K562 (cell line): ENCODE results near the gene EYA2. TPM values are rescaled to one million over a fixed set of nuclear protein-coding genes. Genes with fewer than 3 reads are reported as not detected.

ENCODE experiments used
- ATF1 ChIP-seq, 2 experiments: fragments of 450-650 bp in 1 of 2; IDR thresholded peaks; 2 replicates each; pipeline ENCODE4 v1.6.1; 2016; ENCODE audit warnings: missing compliant biosample characterization in 1 of 2, missing genetic modification characterization in 1 of 2
- CTBP1 ChIP-seq: fragments of 450-650 bp; IDR thresholded peaks from 2 replicates; pipeline ENCODE4 v1.6.1; 2016; ENCODE audit warnings: borderline replicate concordance
- ELF1 ChIP-seq: fragments of 200-800 bp; sonication (Bioruptor generic); IDR thresholded peaks from 2 replicates; pipeline ENCODE4 v1.6.1; 2016; ENCODE audit warnings: missing genetic modification characterization, missing compliant biosample characterization
- EP400 ChIP-seq: fragments of 450-650 bp; IDR thresholded peaks from 2 replicates; pipeline ENCODE4 v1.6.1; 2017; ENCODE audit warnings: antibody characterized with exemption, mild to moderate bottlenecking, moderate library complexity
- FOXJ2 ChIP-seq: fragments of 200-800 bp; sonication (Bioruptor generic); IDR thresholded peaks from 2 replicates; pipeline ENCODE4 v1.6.1; 2016; ENCODE audit warnings: missing genetic modification characterization, missing compliant biosample characterization
- MAFF ChIP-seq: IDR thresholded peaks from 2 replicates; pipeline ENCODE4 v1.6.1; 2012; ENCODE audit warnings: low read length, improper control_type of control experiment
- OTX1 ChIP-seq: fragments of 450-650 bp; formaldehyde crosslinking; IDR thresholded peaks from 2 replicates; pipeline ENCODE4 v1.4.0; 2022; ENCODE audit warnings: mild to moderate bottlenecking
- POLR2A ChIP-seq: fragments of 450-650 bp; conservative IDR thresholded peaks from 2 replicates; pipeline ENCODE4 v1.6.1; 2016
- POLR2AphosphoS2 ChIP-seq: IDR thresholded peaks from 2 replicates; pipeline ENCODE4 v1.6.1; 2012; ENCODE audit warnings: low read length, improper control_type of control experiment
- POLR2AphosphoS5 ChIP-seq: IDR thresholded peaks from 2 replicates; pipeline ENCODE4 v1.6.1; 2011; ENCODE audit warnings: mild to moderate bottlenecking, low read depth, low read length, moderate library complexity; ENCODE audit not compliant: control insufficient read depth, insufficient read depth
- RBM22 ChIP-seq: fragments of 200-400 bp; formaldehyde crosslinking; IDR thresholded peaks from 2 replicates; pipeline ENCODE4 v1.6.1; 2018; ENCODE audit warnings: low read length, low read depth; ENCODE audit not compliant: poor library complexity, severe bottlenecking
- RBM34 ChIP-seq: fragments of 200-400 bp; formaldehyde crosslinking; IDR thresholded peaks from 2 replicates; pipeline ENCODE4 v1.6.1; 2018; ENCODE audit warnings: low read length, borderline replicate concordance; ENCODE audit not compliant: insufficient read depth
- SAP30 ChIP-seq: fragments of 200-600 bp; sonication (generic); IDR thresholded peaks from 2 replicates; pipeline ENCODE4 v1.6.1; 2012; ENCODE audit warnings: borderline replicate concordance, low read depth, mild to moderate bottlenecking, moderate library complexity, low read length, control low read depth, inconsistent platforms; ENCODE audit not compliant: insufficient read depth, poor library complexity, severe bottlenecking
- SUPT5H ChIP-seq: fragments of 450-650 bp; IDR thresholded peaks from 2 replicates; pipeline ENCODE4 v1.6.1; 2016
- THRB ChIP-seq: fragments of 450-650 bp; formaldehyde crosslinking; conservative IDR thresholded peaks from 2 replicates; pipeline ENCODE4 v1.4.0; 2022; ENCODE audit warnings: mild to moderate bottlenecking, missing genetic modification characterization
- U2AF2 ChIP-seq: fragments of 200-400 bp; formaldehyde crosslinking; optimal IDR thresholded peaks from 2 replicates; pipeline ENCODE3; 2017; ENCODE audit warnings: low read depth, mild to moderate bottlenecking, low read length
- ZNF134 ChIP-seq: fragments of 250-450 bp; sonication (Bioruptor Pico); conservative IDR thresholded peaks from 2 replicates; pipeline ENCODE4 v1.4.0; 2020
- polyA plus RNA-seq, 8 experiments: library from polyadenylated mRNA; depleted of rRNA in 4 of 8; stranded (reverse) in 5 of 8; unstranded in 3 of 8; fragments of >200 nt; fragmentation: Nextera tagmentation in 2 of 8; fragmentation: Illumina TruSeq in 1 of 8; extraction: Ambion mirVana in 2 of 8; extraction: Trizol in 1 of 8; gene quantifications; 2 replicates each; pipeline versions ENCODE4 v1.2.1 to v1.2.3, GENCODE V29; 2011 to 2014; ENCODE audit warnings: inconsistent platforms in 1 of 8, missing spikeins in 1 of 8
- total RNA-seq, 7 experiments: library from RNA; depleted of rRNA in 6 of 7; stranded (reverse); fragments of >200 nt in 6 of 7; fragmentation: Illumina TruSeq in 2 of 7; extraction: Trizol in 2 of 7; gene quantifications; 2 replicates each; pipeline versions ENCODE4 v1.2.1 to v1.2.3, GENCODE V29; 2011 to 2021; ENCODE audit warnings: low replicate concordance in 1 of 7
- TF ChIP-seq, protein P1 (sequence below): fragments of 450-650 bp; IDR thresholded peaks from 2 replicates; pipeline ENCODE4 v1.6.1; 2017; ENCODE audit warnings: antibody characterized with exemption
- TF ChIP-seq, protein P2 (sequence below), 3 experiments: fragments of 200-800 bp in 1 of 3; fragments of 250-450 bp in 1 of 3; fragments of 450-650 bp in 1 of 3; sonication (Bioruptor Pico) in 1 of 3; sonication (Bioruptor generic) in 1 of 3; formaldehyde crosslinking in 1 of 3; IDR thresholded peaks; 2 replicates each; pipeline versions ENCODE4 v1.6.1 to v1.8.0; 2016 to 2022; ENCODE audit warnings: mild to moderate bottlenecking in 2 of 3, missing genetic modification characterization in 2 of 3, missing compliant biosample characterization in 1 of 3, moderate library complexity in 1 of 3
- TF ChIP-seq, protein P3 (sequence below): sonication (generic); formaldehyde crosslinking; IDR thresholded peaks from 2 replicates; pipeline ENCODE4 v1.9.0; 2022; ENCODE audit warnings: mild to moderate bottlenecking, missing genetic modification reagents

EYA2 gene
- total and polyA plus RNA-seq, 9 of the 15 experiments (the other 6 are each of a cell fraction or from before 2014, with no cell fraction given) = 0.03 TPM; not detected in 8

GRCh38 chr20:47208534-47209174 is 314.0 kb downstream of the EYA2 start (continued):
- TF ChIP-seq THRB (CRISPR knock-in tag) (no peak), ELF1 (no peak), CTBP1 (no peak), RBM22 (peak; percentile 96), ATF1 (CRISPR knock-in tag; IDR thresholded peaks at IDR 0.05) (no peak), ATF1 (tag; IDR thresholded peaks at IDR 0.05) (no peak), SUPT5H (peak; percentile 70; the same call in 1 of the 2 replicates), FOXJ2 (tag) (no peak), U2AF2 (no peak), MAFF (no peak), OTX1 (no peak), SAP30 (no peak), ZNF134 (CRISPR knock-in tag) (no peak), POLR2A (peak; percentile 62), EP400 (no peak), RBM34 (no peak), POLR2AphosphoS5 (peak; percentile 76), POLR2AphosphoS2 (peak; percentile 85; the same call in 1 of the 2 replicates)
- TF ChIP-seq, protein P1, sequence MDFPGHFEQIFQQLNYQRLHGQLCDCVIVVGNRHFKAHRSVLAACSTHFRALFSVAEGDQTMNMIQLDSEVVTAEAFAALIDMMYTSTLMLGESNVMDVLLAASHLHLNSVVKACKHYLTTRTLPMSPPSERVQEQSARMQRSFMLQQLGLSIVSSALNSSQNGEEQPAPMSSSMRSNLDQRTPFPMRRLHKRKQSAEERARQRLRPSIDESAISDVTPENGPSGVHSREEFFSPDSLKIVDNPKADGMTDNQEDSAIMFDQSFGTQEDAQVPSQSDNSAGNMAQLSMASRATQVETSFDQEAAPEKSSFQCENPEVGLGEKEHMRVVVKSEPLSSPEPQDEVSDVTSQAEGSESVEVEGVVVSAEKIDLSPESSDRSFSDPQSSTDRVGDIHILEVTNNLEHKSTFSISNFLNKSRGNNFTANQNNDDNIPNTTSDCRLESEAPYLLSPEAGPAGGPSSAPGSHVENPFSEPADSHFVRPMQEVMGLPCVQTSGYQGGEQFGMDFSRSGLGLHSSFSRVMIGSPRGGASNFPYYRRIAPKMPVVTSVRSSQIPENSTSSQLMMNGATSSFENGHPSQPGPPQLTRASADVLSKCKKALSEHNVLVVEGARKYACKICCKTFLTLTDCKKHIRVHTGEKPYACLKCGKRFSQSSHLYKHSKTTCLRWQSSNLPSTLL = no peak
- TF ChIP-seq, protein P2, sequence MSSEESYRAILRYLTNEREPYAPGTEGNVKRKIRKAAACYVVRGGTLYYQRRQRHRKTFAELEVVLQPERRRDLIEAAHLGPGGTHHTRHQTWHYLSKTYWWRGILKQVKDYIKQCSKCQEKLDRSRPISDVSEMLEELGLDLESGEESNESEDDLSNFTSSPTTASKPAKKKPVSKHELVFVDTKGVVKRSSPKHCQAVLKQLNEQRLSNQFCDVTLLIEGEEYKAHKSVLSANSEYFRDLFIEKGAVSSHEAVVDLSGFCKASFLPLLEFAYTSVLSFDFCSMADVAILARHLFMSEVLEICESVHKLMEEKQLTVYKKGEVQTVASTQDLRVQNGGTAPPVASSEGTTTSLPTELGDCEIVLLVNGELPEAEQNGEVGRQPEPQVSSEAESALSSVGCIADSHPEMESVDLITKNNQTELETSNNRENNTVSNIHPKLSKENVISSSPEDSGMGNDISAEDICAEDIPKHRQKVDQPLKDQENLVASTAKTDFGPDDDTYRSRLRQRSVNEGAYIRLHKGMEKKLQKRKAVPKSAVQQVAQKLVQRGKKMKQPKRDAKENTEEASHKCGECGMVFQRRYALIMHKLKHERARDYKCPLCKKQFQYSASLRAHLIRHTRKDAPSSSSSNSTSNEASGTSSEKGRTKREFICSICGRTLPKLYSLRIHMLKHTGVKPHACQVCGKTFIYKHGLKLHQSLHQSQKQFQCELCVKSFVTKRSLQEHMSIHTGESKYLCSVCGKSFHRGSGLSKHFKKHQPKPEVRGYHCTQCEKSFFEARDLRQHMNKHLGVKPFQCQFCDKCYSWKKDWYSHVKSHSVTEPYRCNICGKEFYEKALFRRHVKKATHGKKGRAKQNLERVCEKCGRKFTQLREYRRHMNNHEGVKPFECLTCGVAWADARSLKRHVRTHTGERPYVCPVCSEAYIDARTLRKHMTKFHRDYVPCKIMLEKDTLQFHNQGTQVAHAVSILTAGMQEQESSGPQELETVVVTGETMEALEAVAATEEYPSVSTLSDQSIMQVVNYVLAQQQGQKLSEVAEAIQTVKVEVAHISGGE (CRISPR knock-in tag; IDR thresholded peaks at IDR 0.05) = peak in 1 of 3 experiments; percentile 61; a peak in 2 of 6 replicates
- TF ChIP-seq, protein P3, sequence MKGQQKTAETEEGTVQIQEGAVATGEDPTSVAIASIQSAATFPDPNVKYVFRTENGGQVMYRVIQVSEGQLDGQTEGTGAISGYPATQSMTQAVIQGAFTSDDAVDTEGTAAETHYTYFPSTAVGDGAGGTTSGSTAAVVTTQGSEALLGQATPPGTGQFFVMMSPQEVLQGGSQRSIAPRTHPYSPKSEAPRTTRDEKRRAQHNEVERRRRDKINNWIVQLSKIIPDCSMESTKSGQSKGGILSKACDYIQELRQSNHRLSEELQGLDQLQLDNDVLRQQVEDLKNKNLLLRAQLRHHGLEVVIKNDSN (CRISPR knock-in tag) = no peak
